K562 (cell line): ENCODE data around the gene DDX50. TPM values are rescaled to one million over a fixed set of nuclear protein-coding genes. Genes with fewer than 3 reads are reported as not detected.

Experiments used
- ASH1L ChIP-seq: fragments of 450-650 bp; IDR thresholded peaks from 2 replicates; pipeline ENCODE4 v1.6.1; 2018; ENCODE audit warnings: borderline replicate concordance, mild to moderate bottlenecking, low read depth; ENCODE audit not compliant: partially characterized antibody
- ATF7 ChIP-seq: fragments of 450-650 bp; IDR thresholded peaks from 2 replicates; pipeline ENCODE4 v1.7.1; 2014; ENCODE audit warnings: mild to moderate bottlenecking, moderate library complexity
- MEF2D ChIP-seq: conservative IDR thresholded peaks from 2 replicates; pipeline ENCODE4 v1.6.1; 2016; ENCODE audit warnings: low read depth, missing genetic modification characterization, missing compliant biosample characterization
- MTF1 ChIP-seq: fragments of 250-450 bp; sonication (Bioruptor Pico); IDR thresholded peaks from 2 replicates; pipeline ENCODE4 v1.9.0; 2021; ENCODE audit warnings: moderate library complexity, mild to moderate bottlenecking, inconsistent platforms, borderline replicate concordance
- POLR2A ChIP-seq: fragments of 450-650 bp; conservative IDR thresholded peaks from 2 replicates; pipeline ENCODE4 v1.6.1; 2016
- PURB ChIP-seq: sonication (generic); formaldehyde crosslinking; IDR thresholded peaks from 2 replicates; pipeline ENCODE4 v1.9.0; 2021; ENCODE audit warnings: low read depth, mild to moderate bottlenecking, missing genetic modification reagents
- RBM25 ChIP-seq: fragments of 200-400 bp; formaldehyde crosslinking; IDR thresholded peaks from 2 replicates; pipeline ENCODE4 v1.6.1; 2018; ENCODE audit warnings: low read length, low read depth, moderate library complexity; ENCODE audit not compliant: severe bottlenecking
- TCF3 ChIP-seq: sonication (generic); formaldehyde crosslinking; IDR thresholded peaks from 2 replicates; pipeline ENCODE4 v1.4.0; 2020; ENCODE audit warnings: mild to moderate bottlenecking, missing genetic modification reagents
- TCF7L2 ChIP-seq: fragments of 150-350 bp; IDR thresholded peaks from 2 replicates; pipeline ENCODE4 v1.6.1; 2016; ENCODE audit warnings: low read depth, mild to moderate bottlenecking, low read length, moderate library complexity
- ZNF146 ChIP-seq: IDR thresholded peaks from one replicate; pipeline ENCODE4 v1.6.1; 2018; ENCODE audit warnings: missing compliant biosample characterization; ENCODE audit not compliant: unreplicated experiment
- polyA plus RNA-seq, 8 experiments: library from polyadenylated mRNA; depleted of rRNA in 4 of 8; stranded (reverse) in 5 of 8; unstranded in 3 of 8; fragments of >200 nt; fragmentation: Nextera tagmentation in 2 of 8; fragmentation: Illumina TruSeq in 1 of 8; extraction: Ambion mirVana in 2 of 8; extraction: Trizol in 1 of 8; gene quantifications; 2 replicates each; pipeline versions ENCODE4 v1.2.1 to v1.2.3, GENCODE V29; 2011 to 2014; ENCODE audit warnings: inconsistent platforms in 1 of 8, missing spikeins in 1 of 8
- total RNA-seq, 7 experiments: library from RNA; depleted of rRNA in 6 of 7; stranded (reverse); fragments of >200 nt in 6 of 7; fragmentation: Illumina TruSeq in 2 of 7; extraction: Trizol in 2 of 7; gene quantifications; 2 replicates each; pipeline versions ENCODE4 v1.2.1 to v1.2.3, GENCODE V29; 2011 to 2021; ENCODE audit warnings: low replicate concordance in 1 of 7
- TF ChIP-seq, protein P1 (sequence below), 2 experiments: fragments of 450-650 bp in 1 of 2; IDR thresholded peaks; 2 replicates each; pipeline ENCODE4 v1.6.1; 2011 to 2017; ENCODE audit warnings: low read depth in 2 of 2, antibody characterized with exemption in 1 of 2, borderline replicate concordance in 1 of 2, low read length in 1 of 2, mild to moderate bottlenecking in 1 of 2, mixed read lengths in 1 of 2; ENCODE audit not compliant: control insufficient read depth in 1 of 2
- TF ChIP-seq, protein P2 (sequence below): fragments of 150-350 bp; conservative IDR thresholded peaks from 2 replicates; pipeline ENCODE4 v1.6.1; 2014; ENCODE audit warnings: low read length
- TF ChIP-seq, protein P3 (sequence below): fragments of 450-650 bp; conservative IDR thresholded peaks from 2 replicates; pipeline ENCODE4 v1.6.1; 2016; ENCODE audit warnings: missing genetic modification characterization, low read depth, mild to moderate bottlenecking, control low read depth, missing compliant biosample characterization
- TF ChIP-seq, protein P4 (sequence below): sonication (generic); formaldehyde crosslinking; IDR thresholded peaks from 2 replicates; pipeline ENCODE4 v1.8.0; 2022; ENCODE audit warnings: mild to moderate bottlenecking, missing genetic modification reagents

Gene DDX50
- total and polyA plus RNA-seq, 9 of the 15 experiments (the other 6 are each of a cell fraction or from before 2014, with no cell fraction given), result 36.7 to 86.8 (median 57.4) TPM

- TF ChIP-seq TCF7L2 (no peak), MEF2D (tag) (no peak; the same call in 1 of the 2 replicates), PURB (CRISPR knock-in tag) (no peak), ZNF146 (CRISPR knock-in tag) (no peak), RBM25 (no peak), TCF3 (CRISPR knock-in tag) (no peak), MTF1 (no peak), POLR2A (peak; percentile 99), ASH1L (peak; percentile 83), ATF7 (peak; percentile 90)
- TF ChIP-seq, protein P1, sequence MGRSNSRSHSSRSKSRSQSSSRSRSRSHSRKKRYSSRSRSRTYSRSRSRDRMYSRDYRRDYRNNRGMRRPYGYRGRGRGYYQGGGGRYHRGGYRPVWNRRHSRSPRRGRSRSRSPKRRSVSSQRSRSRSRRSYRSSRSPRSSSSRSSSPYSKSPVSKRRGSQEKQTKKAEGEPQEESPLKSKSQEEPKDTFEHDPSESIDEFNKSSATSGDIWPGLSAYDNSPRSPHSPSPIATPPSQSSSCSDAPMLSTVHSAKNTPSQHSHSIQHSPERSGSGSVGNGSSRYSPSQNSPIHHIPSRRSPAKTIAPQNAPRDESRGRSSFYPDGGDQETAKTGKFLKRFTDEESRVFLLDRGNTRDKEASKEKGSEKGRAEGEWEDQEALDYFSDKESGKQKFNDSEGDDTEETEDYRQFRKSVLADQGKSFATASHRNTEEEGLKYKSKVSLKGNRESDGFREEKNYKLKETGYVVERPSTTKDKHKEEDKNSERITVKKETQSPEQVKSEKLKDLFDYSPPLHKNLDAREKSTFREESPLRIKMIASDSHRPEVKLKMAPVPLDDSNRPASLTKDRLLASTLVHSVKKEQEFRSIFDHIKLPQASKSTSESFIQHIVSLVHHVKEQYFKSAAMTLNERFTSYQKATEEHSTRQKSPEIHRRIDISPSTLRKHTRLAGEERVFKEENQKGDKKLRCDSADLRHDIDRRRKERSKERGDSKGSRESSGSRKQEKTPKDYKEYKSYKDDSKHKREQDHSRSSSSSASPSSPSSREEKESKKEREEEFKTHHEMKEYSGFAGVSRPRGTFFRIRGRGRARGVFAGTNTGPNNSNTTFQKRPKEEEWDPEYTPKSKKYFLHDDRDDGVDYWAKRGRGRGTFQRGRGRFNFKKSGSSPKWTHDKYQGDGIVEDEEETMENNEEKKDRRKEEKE (IDR thresholded peaks at IDR 0.05; ENCODE audit: borderline replicate concordance in 1 of 2, control insufficient read depth in 1 of 2, low read depth in 2 of 2, low read length in 1 of 2), result no peak
- TF ChIP-seq, protein P2, sequence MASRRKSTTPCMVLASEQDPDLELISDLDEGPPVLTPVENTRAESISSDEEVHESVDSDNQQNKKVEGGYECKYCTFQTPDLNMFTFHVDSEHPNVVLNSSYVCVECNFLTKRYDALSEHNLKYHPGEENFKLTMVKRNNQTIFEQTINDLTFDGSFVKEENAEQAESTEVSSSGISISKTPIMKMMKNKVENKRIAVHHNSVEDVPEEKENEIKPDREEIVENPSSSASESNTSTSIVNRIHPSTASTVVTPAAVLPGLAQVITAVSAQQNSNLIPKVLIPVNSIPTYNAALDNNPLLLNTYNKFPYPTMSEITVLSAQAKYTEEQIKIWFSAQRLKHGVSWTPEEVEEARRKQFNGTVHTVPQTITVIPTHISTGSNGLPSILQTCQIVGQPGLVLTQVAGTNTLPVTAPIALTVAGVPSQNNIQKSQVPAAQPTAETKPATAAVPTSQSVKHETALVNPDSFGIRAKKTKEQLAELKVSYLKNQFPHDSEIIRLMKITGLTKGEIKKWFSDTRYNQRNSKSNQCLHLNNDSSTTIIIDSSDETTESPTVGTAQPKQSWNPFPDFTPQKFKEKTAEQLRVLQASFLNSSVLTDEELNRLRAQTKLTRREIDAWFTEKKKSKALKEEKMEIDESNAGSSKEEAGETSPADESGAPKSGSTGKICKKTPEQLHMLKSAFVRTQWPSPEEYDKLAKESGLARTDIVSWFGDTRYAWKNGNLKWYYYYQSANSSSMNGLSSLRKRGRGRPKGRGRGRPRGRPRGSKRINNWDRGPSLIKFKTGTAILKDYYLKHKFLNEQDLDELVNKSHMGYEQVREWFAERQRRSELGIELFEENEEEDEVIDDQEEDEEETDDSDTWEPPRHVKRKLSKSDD, result no peak
- TF ChIP-seq, protein P3, sequence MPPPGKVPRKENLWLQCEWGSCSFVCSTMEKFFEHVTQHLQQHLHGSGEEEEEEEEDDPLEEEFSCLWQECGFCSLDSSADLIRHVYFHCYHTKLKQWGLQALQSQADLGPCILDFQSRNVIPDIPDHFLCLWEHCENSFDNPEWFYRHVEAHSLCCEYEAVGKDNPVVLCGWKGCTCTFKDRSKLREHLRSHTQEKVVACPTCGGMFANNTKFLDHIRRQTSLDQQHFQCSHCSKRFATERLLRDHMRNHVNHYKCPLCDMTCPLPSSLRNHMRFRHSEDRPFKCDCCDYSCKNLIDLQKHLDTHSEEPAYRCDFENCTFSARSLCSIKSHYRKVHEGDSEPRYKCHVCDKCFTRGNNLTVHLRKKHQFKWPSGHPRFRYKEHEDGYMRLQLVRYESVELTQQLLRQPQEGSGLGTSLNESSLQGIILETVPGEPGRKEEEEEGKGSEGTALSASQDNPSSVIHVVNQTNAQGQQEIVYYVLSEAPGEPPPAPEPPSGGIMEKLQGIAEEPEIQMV (tag), result no peak
- TF ChIP-seq, protein P4, sequence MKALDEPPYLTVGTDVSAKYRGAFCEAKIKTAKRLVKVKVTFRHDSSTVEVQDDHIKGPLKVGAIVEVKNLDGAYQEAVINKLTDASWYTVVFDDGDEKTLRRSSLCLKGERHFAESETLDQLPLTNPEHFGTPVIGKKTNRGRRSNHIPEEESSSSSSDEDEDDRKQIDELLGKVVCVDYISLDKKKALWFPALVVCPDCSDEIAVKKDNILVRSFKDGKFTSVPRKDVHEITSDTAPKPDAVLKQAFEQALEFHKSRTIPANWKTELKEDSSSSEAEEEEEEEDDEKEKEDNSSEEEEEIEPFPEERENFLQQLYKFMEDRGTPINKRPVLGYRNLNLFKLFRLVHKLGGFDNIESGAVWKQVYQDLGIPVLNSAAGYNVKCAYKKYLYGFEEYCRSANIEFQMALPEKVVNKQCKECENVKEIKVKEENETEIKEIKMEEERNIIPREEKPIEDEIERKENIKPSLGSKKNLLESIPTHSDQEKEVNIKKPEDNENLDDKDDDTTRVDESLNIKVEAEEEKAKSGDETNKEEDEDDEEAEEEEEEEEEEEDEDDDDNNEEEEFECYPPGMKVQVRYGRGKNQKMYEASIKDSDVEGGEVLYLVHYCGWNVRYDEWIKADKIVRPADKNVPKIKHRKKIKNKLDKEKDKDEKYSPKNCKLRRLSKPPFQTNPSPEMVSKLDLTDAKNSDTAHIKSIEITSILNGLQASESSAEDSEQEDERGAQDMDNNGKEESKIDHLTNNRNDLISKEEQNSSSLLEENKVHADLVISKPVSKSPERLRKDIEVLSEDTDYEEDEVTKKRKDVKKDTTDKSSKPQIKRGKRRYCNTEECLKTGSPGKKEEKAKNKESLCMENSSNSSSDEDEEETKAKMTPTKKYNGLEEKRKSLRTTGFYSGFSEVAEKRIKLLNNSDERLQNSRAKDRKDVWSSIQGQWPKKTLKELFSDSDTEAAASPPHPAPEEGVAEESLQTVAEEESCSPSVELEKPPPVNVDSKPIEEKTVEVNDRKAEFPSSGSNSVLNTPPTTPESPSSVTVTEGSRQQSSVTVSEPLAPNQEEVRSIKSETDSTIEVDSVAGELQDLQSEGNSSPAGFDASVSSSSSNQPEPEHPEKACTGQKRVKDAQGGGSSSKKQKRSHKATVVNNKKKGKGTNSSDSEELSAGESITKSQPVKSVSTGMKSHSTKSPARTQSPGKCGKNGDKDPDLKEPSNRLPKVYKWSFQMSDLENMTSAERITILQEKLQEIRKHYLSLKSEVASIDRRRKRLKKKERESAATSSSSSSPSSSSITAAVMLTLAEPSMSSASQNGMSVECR (CRISPR knock-in tag), result peak; percentile 85
These were observed 54.9 kb downstream of the DDX50 start, which contains the start of gene DDX21 (continued) for GRCh38 chr10:68955832-68956532.
